Stimulated activated CD4-positive, alpha-beta T cell treated with anti-CD3 and anti-CD28 coated beads, TNF-alpha, amount 100 ng/mL, for 1 hour (primary cell): Measurements from ENCODE around the gene MEGF6.

Experiments used
- DNase-seq, 3 donors: peaks; one replicate each; pipeline ENCODE4 v3.0.0-alpha.2; 2020; ENCODE audit warnings: low read depth in 3 of 3, low spot score in 1 of 3

The MEGF6 gene

DNA sequence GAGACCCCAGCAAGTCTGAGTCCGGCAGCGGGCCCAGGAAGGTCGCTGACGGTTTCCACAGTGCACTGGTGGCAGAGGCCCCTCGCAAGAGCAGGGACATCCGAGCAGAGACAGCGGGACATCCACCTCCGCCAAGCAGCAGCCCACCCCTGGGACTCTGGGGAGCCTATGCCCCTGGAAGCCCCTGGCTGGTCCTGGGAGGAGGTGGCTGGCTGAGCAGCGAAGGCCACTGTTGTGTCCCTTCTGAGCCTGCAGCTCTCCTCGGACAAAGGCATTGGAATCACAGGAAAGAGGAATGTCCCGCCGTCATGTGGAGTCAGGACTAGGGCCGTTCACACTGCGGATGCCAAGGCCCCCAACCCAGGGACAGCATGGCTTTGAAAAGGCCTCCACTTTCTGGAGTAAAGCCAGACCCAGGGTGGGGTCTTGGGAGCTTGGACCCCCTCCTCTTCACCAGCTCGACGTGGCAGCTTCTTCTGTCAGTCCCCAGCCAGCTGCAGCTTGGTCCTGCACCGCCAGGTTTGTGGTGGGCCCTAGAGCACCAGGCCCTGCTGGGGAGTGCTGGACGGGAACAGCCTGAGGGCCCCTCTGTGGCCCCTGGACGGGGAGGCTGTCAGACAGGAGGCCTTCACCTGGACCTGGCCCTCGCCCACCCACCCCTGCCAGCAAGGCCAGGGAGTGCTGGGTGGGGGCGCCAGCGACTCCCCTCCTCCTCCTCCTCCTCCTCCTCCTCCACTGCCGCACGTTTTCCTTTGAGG, 1.4 kb downstream of the MEGF6 start:
- no peak for DNase-seq

GRCh38 chr1:3609016-3609768, 2.1 kb downstream of the MEGF6 start:
- DNase-seq, result no peak

DNA sequence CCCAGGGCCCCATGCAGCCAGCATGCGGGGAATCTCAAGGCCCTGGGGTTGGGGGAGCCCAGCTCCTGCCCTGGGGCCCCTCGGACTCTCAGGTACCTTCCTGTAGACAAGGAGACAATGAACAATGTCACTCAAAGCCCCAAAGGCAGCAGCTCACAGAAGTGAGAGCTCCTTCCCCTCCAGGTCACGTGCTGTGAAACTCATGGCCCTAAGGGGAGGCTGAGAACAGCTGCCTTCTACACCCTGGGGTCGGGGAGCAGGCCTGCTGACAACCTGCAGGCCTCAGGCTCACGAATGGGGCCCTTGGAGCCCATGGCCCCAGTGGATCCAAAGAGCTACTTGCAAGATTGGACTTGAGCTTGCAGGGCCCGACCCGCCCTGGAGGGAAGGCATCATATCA, 3.2 kb downstream of the MEGF6 start:
- no peak for DNase-seq

- DNase-seq, result no peak
These were observed 3.6 kb downstream of the MEGF6 start for GRCh38 chr1:3607703-3608065.

GRCh38 chr1:3606779-3607702, 4.3 kb downstream of the MEGF6 start:
- no peak for DNase-seq

- DNase-seq, result no peak
These were observed 6.1 kb downstream of the MEGF6 start for GRCh38 chr1:3604997-3605823.

GRCh38 chr1:3604468-3604974, 6.8 kb downstream of the MEGF6 start:
- no peak for DNase-seq

GRCh38 chr1:3603571-3604467, 7.5 kb downstream of the MEGF6 start:
- no peak for DNase-seq

GRCh38 chr1:3603156-3603555, 8.2 kb downstream of the MEGF6 start:
- no peak for DNase-seq

GRCh38 chr1:3602375-3602774, 8.9 kb downstream of the MEGF6 start:
- DNase-seq, result no peak

DNA sequence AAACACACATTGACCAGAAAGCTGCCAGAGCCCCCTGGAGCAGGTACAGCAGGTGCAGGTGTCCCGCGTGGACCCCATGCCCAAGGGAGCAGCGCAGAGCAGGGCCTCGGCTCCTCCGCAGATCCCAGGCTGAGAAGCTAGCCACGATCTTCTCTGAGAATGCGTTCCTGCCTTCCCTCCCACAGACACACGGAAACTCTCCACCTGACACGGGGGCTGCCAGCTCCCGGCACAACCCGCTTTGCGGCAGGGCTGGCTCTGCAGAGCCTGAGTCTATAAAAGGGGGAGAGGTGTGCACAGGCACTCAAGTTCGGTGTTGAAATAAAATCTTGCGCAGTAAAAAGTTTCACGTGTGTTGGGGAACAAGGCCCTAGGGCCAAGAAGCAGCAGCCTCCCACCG, 9.6 kb downstream of the MEGF6 start:
- no peak for DNase-seq

GRCh38 chr1:3600354-3600753, 11.0 kb downstream of the MEGF6 start:
- no peak for DNase-seq

GRCh38 chr1:3599816-3600215, 11.5 kb downstream of the MEGF6 start:
- DNase-seq, result no peak

DNA sequence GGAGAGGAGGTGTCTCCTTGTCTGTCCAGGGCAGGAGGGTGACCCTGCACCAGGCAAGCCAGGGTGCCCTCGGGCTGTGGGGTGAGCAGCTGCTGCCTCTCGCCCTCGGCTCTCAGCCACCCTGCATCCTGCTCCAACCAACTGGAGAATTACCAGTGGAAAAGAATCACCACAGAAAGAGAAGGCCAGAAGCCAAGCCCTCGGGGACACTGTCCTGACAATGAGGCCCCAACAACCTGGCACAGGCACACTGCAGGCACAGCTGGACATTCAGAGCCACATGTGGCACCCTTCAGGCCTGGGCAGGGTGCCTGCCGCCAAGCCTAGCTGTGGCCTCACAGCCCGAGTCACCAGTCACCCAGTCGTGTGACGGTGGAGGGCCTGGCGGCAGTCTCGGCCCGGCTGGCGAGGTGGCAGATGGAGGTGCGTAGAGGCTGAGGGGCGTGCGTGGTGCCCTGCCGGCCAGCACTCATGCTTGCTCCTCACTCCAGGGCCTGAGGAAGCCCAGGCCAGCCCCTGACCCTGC, 12.0 kb downstream of the MEGF6 start:
- no peak for DNase-seq

DNA sequence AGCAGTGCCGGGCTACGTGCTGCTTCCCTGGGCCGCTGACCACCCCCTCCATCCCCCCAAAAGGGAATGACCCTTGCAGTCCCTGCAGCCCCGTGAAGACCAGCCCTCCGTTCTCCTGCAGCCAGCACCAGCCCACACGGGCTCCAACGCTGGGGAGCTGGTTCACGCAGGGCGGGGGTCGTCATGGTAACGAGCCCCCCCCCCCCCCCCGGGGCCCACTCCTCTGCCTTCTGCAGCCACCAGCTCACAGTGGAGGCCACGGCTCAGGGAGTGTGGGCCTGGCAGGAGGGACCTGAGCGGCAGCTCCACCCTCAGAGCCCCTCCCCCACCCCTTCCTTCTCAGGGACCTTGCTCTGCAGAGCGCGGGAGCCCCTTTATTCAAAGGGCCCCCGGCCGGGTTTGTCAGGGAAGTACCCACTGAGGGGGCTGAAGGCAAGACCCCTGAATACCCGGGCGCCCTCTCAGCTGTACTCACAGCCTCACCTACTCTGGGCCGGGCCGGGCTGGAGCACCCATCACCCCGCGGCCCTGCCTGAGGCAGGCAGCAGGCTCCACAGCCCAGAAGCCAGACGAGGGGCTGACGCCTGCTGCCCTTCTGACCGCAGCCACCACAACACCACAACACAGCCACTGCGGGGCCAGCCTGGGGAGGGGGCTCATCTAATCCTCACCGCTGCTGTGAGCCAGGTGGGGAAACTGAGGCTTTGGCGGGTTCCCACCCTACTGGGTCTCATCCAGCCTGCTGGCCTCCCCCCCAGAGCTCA, 12.6 kb downstream of the MEGF6 start:
- DNase-seq, result no peak

GRCh38 chr1:3598051-3598491, 13.2 kb downstream of the MEGF6 start:
- no peak for DNase-seq

DNA sequence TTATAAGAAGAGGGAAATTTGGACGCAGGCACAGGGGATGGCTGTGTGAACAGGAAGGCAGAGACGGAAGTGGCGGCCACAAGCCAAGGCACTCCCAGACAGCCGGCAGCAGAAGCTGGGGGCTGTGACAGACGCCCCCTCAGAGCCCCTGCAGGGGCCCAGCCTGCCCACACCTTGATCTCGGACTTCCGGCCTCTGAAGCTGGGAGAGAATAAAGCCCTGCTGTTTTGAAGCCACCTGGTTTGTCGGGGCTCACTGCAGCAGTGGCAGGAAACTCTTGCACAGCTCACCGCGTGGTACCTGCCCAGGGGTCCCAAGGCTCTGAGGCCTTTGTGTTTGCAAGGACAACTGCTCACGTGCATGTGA, 13.7 kb downstream of the MEGF6 start:
- DNase-seq, result no peak
